SK-N-SH (cell line): ENCODE measurements around the gene LCN2.
"Not testable (repeated sequence)": the region's sequence is repeated elsewhere in the genome, so short reads cannot be mapped to it uniquely, and the experiment has no call there.

Source experiments
- ELF1 ChIP-seq: IDR thresholded peaks from 2 replicates; pipeline ENCODE4 v1.4.0; 2012
- EP300 ChIP-seq, 2 experiments: IDR thresholded peaks; 2 replicates each; pipeline versions ENCODE4 v1.4.0 to v1.6.1; 2012; ENCODE audit warnings: borderline replicate concordance in 1 of 2, low read depth in 1 of 2, low read length in 1 of 2
- FOXM1 ChIP-seq: IDR thresholded peaks from 2 replicates; pipeline ENCODE4 v1.4.0; 2012; ENCODE audit warnings: low read depth, mild to moderate bottlenecking
- JUND ChIP-seq: IDR thresholded peaks from 2 replicates; pipeline ENCODE4 v1.4.0; 2012
- POLR2AphosphoS5 ChIP-seq: IDR thresholded peaks from 2 replicates; pipeline ENCODE4 v1.6.1; 2012; ENCODE audit warnings: low read depth, low read length
- TEAD4 ChIP-seq: IDR thresholded peaks from 2 replicates; pipeline ENCODE4 v1.4.0; 2012; ENCODE audit warnings: mild to moderate bottlenecking, borderline replicate concordance; ENCODE audit not compliant: insufficient read depth
- TF ChIP-seq, protein P1 (sequence below): fragments of 200-600 bp; sonication (generic); IDR thresholded peaks from 2 replicates; pipeline ENCODE4 v1.6.1; 2017; ENCODE audit warnings: antibody characterized with exemption, mild to moderate bottlenecking, moderate library complexity

DNA sequence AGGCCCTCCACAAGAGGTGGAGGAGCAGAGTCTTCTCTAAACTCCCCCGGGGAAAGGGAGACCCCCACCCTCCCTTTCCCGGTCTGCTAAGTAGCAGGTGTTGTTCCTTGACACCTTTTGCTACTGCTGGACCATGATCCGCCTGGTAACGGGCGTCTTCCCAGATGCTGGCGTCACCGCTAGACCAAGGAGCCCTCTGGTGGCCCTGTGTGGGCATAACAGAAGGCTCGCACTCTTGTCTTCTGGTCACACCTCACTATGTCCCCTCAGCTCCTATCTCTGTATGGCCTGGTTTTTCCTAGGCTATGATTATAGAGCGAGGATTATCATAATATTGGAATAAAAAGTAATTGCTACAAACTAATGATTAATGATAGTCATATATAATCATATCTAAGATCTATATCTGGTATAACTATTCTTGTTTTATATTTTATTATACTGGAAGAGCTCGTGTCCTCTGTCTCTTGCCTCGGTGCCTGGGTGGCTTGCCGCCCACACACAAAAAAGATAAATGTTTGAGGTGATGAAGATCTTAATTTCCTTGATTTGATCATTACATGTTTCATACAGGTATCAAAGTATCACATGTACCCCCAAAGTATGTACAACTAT, 19.2 kb upstream of the LCN2 start:
- TF ChIP-seq, protein P1, sequence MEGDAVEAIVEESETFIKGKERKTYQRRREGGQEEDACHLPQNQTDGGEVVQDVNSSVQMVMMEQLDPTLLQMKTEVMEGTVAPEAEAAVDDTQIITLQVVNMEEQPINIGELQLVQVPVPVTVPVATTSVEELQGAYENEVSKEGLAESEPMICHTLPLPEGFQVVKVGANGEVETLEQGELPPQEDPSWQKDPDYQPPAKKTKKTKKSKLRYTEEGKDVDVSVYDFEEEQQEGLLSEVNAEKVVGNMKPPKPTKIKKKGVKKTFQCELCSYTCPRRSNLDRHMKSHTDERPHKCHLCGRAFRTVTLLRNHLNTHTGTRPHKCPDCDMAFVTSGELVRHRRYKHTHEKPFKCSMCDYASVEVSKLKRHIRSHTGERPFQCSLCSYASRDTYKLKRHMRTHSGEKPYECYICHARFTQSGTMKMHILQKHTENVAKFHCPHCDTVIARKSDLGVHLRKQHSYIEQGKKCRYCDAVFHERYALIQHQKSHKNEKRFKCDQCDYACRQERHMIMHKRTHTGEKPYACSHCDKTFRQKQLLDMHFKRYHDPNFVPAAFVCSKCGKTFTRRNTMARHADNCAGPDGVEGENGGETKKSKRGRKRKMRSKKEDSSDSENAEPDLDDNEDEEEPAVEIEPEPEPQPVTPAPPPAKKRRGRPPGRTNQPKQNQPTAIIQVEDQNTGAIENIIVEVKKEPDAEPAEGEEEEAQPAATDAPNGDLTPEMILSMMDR, result peak; percentile 51
- not testable (repeated sequence) for TF ChIP-seq JUND; EP300 (IDR thresholded peaks at IDR 0.05; ENCODE audit: borderline replicate concordance in 1 of 2, low read depth in 1 of 2, low read length in 1 of 2); POLR2AphosphoS5; ELF1; FOXM1; TEAD4
